HG03439 (cell line): Measurements from ENCODE around the gene EXTL1.

ENCODE experiments used
- ATAC-seq: cut with Tn5 transposase; IDR thresholded peaks from one replicate; pipeline ENCODE4 v1.9.1; 2021; ENCODE audit warnings: mild to moderate bottlenecking, moderate library complexity; ENCODE audit not compliant: unreplicated experiment

Gene EXTL1

GRCh38 chr1:25997828-25998761 lies 23.5 kb upstream of the EXTL1 start, which contains the start of gene PAFAH2:
Gene PAFAH2 (minus strand): TSS chr1:25998063. CDS start chr1:25990816, 7,247 bp downstream.
- ATAC-seq: peak; percentile 96

- no peak for ATAC-seq
Observed at GRCh38 chr1:25999041-25999800, 22.4 kb upstream of the EXTL1 start.

- no peak for ATAC-seq
Observed at GRCh38 chr1:26003262-26003661, 18.3 kb upstream of the EXTL1 start.

DNA sequence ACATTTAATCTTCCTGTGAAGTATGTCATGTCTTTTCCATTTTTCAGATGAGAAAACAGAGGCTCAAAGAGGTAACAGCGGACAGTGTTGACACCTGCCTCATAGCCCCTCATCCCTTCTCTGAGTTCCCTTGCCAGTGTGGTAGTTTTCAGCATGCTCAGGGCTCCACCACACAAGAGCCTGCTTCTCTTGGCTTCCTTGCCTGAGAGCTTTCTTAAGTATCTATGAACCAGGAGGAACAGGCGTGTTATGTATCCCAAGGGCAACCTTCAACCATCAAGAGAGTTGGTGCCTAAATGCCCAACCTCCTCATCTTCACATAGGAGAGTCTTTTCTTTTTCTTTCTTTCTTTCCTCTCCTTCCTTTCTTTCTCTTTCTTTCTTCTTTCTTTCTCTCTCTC lies 17.8 kb upstream of the EXTL1 start:
- no peak for ATAC-seq

- no peak for ATAC-seq
Observed at GRCh38 chr1:26005434-26006105, 16.0 kb upstream of the EXTL1 start.

- ATAC-seq: no peak
Observed at GRCh38 chr1:26006710-26007109, 14.9 kb upstream of the EXTL1 start.

- ATAC-seq: no peak
Observed at GRCh38 chr1:26009796-26010447, 11.7 kb upstream of the EXTL1 start.

GRCh38 chr1:26010825-26011224 lies 10.8 kb upstream of the EXTL1 start:
- no peak for ATAC-seq

DNA sequence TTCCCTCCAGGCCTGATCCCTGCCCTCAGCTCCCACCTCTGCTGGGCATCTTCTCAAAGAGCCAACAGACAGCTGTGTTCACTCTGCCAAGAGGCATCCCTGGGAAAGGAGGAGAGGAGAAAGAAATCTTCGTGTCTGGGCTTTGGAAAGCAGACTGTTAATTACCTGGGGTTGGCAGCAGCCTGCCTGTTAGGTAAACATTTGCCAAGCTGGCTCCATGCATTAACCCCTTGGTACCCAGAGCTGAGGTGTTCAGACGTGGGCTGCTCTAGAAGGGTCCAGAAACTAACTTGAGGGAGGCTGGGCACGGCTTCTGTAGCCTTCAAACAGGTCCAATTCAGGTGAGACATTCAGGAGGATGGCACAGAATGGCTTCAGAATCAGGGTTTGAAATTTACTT lies 8.7 kb upstream of the EXTL1 start:
- no peak for ATAC-seq

- ATAC-seq: no peak
Observed at GRCh38 chr1:26014179-26014578, 7.4 kb upstream of the EXTL1 start.

GRCh38 chr1:26015358-26015757 lies 6.2 kb upstream of the EXTL1 start:
- ATAC-seq: no peak

- no peak for ATAC-seq
Observed at GRCh38 chr1:26016258-26016952, 5.2 kb upstream of the EXTL1 start.

- no peak for ATAC-seq
Observed at GRCh38 chr1:26016953-26017545, 4.5 kb upstream of the EXTL1 start.

DNA sequence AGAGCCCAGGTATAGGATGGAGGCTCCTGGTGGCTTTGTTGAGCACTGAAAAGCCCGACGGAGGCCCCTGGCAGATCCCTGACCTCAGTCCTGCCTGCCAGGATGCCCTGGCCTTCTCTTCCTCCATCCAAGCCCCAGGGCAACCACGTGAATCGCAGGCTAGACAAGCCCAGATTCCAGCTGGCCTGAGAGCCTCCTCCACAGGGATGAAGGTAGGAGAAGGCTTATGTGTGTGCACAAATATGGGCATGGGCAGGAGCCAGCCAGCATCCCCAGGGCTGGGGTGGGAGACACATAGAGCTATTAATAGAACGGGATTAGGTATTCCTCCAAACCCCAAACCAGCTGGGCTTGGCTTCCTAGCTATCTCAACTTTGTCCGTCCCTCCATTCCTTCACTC lies 4.0 kb upstream of the EXTL1 start:
- ATAC-seq: no peak

DNA sequence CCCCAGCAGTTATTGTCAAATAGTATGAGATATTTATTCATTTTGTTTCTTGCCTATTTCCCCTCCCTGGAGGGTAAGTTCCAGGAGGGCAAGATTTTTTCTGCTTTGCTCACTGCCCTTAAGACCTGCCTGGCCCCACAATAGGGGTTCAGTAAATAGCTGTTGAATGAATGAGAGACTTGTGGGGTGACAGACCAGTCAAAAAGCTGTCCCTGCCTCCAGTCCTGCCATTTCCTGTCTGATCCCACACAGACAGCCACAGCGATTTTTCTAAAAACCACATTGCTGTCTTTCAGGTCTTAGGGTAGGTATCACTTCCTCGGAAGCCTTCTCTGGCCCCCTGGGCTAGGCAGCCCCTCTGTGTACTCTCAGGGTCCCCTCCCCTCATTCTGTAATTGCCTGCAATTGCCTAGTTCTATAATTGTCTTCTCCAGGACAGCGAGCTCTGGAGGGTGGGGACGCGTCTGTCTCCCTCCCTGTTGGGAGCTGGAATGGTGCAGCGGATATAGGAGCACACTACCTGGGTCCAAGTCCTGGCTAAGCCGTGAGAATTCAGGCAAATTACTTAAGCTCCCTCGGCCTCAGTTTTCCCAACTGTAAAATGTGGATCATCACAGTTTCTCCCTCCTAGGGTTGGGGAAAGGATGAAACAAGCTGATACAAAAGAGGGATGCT lies 1.8 kb upstream of the EXTL1 start:
- no peak for ATAC-seq

GRCh38 chr1:26020330-26020768 lies 1.2 kb upstream of the EXTL1 start:
- no peak for ATAC-seq

DNA sequence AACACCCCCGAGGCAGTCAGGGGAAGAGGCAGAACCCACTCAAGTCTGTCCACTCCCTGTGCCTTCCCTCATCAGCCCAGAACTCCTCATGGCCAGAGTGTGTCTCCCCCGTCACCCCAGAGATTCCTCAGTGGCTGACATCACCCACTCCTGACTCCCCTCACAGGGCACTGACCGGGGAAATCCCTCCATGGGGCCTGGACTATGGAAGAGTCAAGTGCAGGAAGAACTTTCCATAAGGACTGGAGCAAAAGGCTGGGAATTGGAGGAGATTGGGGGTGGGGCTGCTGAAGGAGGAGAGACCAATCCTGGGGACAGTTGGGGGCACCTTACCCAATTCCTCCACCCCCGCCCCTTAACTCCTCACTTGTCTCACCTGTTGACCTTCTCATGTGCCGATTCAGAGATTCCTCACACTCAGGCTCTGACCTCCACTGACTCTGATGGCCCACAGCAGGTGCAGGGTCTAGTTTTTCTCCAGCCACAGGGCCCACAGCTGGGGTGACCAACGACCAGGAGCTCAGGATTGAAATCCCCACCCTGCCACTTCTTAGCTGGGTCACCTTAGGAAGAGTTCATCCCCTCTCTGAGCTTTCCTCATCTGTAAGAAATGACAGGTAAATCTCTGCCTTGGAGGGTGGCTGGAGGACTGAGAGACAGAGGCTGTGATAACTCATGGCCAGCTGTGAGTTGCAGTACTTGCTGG lies 481 bp upstream of the EXTL1 start:
- ATAC-seq: no peak

DNA sequence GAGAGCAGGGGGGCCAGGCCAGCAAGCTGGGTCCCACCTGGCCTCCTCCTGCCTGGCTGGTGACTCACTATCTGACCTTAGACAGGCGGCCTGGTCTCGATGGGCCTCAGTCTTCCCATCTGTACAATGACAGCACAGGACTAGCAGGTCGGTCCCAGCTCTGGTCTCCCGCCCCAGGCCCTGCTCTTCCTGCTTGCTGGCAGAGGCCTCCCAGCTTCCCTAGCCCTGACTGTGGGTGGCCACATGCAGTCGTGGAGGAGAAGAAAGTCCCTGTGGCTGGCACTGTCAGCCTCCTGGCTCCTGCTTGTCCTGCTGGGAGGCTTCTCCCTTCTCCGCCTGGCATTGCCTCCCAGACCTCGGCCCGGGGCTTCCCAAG lies 817 bp downstream of the EXTL1 start:
- no peak for ATAC-seq

DNA sequence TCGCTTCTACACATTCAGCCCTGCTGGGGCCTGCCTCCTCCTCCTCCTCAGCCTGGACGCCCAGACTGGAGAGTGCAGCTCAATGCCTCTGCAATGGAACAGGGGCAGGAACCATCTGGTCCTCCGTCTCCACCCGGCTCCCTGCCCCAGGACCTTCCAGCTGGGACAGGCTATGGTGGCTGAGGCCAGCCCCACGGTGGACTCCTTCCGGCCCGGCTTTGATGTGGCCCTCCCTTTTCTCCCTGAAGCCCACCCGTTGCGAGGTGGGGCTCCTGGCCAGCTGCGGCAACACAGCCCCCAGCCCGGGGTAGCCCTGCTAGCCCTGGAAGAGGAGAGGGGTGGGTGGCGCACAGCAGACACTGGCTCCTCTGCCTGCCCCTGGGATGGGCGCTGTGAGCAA lies 1.4 kb downstream of the EXTL1 start:
- ATAC-seq: no peak
